ENCODE measurements around the gene KPNB1.

KPNB1 gene

DNA sequence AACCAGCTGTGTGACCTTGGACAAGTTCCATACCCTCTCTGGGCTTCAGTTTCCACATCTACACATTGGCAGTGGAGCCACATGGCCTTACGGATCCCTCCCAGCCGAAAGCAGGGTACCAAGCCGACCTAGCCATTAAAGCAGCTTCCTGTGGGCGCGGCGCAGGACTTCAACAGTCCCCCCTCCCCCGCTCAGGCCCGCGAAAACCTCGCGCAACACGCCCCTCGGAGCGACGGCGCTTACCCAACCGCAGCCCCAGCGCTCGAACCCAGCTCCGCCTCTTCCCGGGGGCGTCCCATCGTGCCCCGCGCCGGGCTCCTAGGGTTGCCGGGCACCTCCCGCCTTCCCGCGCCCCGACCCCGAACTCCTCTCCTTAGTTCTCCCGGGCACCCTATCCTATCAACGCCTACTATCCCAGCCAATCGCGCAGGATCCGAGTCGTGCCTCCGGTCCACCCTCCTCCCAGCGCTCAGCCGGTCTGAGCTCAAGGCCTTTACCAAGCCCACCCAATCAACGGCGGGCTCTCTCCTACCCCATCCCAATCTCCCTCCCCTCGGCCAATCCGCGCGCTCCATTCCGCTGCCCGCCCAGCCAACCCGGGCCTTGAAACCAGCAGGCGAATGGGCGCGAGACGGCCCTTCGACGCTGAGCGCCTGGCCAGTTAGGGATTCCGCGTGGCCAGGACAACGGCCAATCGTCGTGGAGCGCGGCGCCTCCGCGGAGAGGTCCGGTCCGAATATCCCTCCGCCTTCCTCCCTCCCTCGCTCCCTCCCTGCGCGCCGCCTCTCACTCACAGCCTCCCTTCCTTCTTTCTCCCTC is at the start of gene KPNB1:
Gene KPNB1, plus strand, starts transcription at position 767 of the 819 bp plus-strand sequence. CDS start 326 bp downstream, outside the sequence.
- DNase-seq, result peak; percentile 100

DNA sequence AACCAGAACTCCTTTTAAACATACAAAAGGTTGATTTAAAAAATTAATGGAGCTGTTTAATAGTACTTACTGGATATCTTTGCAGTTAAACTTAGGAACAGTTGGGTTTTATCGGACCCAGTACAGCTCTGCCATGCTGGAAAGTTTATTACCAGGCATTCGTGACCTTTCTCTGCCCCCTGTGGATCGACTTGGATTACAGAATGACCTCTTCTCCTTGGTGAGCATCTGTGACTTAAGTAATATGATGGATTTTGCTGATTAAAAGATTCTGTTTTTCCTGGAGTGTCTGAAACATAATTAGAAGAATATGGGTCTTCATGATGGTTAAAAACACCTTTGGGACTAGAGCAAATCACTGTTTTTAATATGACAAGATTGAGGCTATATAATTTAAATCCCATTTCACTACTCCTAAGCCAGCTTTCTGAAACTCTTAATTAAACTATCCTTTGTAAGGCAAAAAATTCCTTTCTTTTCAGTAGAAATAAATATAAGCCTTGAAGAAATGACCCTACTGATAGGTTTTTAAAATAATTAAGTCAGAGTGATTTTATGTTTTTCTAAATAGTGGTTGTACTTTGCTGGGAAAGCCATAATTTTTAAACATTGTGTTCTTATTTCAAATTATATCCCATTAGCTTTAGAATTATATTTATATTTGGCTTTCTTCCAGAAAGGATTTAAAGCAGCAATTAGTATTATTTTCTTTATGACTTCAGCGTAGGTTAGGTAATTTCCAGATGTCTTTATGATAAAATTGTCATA is 45.7 kb upstream of the KPNB1 start:
- DNase-seq, result no peak

DNA sequence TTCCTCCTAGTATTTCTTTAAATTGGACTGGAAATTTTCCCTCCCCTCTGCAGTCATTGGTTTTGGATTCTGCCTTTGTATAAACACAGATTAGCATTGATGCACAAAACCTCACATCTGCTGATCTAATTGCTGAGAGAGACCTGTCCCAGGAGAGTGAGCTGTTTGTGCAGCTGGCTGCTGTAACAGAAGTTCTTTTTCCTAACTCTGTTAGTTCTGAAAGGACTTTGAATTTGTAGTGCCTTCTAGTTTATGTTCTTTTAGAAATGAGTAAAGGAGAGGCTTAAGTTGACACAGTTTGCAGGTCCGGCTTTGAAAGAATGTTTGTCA is 45.2 kb upstream of the KPNB1 start:
- DNase-seq, result no peak

DNA sequence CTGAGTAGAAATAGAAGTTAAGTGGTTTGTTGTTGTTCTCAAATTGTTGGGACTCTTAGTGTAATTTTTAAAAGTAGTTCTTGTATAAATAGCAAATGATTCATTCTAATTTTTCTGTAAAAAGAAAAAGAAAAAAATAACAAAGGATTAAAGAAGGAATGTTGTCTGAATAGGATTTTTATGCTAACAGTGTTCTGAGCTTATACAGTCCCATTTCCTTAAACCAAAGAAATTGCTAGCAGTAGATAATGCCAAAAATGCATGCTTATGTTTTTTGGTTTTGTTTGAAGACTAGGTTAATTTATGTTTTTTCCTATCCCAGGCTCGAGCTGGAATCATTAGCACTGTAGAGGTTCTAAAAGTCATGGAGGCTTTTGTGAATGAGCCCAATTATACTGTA is 44.7 kb upstream of the KPNB1 start:
- no peak for DNase-seq

DNA sequence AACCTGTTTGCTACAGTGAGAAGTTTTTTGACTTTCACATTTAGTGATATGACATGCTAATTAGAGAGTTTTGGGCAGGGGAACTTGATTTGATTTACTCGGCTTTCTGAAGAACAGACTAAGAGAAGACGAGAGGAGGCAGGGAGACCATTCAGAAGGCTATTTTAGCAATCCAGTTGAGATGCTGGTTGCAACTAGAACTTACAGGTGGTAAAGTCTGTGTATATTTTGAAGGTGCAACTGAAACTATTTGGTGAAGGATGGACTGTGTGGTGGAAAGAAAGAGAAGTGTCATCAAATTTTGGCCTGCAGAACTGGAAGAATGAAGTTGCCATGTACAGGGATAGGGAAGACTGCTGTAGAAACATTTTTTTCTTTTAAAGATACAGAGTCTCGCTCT is 42.2 kb upstream of the KPNB1 start:
- no peak for DNase-seq

DNA sequence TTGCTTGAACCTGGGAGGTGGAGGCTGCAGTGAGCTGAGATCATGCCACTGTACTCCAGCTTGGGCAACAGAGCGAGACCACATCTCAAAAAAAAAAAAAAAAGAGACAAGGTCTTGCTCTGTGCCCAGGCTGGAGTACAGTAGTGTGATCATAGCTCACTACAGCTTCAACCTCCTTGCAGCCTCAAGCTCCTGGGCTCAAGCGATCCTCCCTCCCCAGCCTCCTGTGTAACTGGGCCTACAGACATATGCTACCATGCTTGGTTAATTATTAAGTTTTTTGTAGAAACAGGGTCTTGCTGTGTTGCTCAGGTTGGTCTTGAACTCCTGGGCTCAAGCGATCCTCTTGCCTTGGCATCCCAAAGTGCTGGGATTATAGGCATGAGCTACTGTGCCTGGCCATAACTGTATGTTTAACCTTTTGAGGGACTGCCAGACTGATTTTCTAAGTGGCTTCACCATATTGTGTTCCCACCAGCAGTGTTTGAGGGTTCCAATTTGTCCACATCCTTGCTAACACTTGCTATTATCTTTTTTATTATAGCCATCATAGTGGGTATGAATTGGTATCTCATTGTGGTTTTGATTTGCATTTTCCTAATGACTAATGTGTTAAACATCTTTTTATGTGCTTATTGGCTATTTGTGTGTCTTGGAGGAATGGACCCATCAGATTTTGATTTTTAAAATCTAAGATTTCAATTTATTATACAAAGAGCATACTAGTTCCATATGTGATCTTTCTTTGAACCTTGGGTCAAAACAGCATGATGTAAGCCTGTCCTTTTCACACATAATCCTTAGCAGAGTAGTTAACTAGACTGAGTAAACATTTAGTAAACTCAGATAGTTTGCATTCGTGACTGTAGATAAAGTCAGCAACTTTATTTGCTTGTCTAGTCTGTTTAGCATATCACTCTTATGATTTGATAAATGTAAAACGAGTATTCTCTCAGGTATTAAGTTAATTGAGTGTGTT is 38.1 kb upstream of the KPNB1 start:
- DNase-seq, result no peak

DNA sequence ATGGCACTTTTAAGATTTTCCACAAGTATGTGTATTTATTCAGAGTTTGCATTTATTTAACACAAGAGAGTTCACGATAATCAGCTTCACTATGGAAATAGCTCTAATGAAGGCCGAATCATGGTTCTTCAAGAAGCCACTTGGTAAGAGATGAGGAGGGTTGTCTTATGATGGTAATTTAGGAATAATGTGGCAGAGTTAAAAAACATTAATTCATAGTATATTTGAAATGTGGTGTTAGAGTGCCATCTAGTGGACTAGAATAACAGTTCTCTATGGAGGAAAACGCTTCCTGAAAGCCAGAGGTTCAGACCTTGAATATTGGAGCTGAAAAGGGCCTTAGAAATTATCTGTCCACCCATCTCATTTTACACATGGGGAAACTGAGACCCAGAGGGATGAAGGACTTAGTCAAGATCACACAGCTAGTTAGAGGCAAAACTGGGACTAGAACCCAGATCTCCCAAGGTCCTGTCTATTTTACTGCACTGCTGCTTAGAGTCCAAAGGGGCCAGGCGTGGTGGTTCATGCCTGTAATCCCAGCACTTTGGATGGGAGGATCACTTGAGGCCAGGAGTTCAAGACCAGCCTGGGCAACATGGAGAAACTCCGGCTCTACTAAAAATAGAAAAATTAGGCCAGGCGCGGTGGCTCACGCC is 33.8 kb upstream of the KPNB1 start:
- DNase-seq, result no peak

DNA sequence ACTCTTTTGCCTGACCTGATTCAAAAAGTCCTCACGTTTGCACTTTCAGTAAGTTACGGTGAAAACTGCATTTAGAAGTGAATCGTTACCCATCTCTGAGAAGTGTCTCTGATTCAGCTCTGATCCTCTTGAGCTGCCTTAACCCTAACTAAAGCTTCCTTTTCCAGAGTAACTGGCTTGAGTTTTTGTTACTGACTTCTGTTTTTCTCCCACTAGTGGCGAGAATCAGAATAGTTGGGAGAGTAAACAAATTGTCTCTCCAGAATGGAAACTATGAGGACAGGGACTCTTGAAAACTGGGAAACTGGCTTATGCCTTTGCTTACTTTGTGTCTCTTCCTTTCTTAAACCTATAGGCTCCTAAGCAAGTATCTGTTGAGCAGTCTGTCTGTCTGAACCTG is 31.3 kb upstream of the KPNB1 start:
- no peak for DNase-seq

DNA sequence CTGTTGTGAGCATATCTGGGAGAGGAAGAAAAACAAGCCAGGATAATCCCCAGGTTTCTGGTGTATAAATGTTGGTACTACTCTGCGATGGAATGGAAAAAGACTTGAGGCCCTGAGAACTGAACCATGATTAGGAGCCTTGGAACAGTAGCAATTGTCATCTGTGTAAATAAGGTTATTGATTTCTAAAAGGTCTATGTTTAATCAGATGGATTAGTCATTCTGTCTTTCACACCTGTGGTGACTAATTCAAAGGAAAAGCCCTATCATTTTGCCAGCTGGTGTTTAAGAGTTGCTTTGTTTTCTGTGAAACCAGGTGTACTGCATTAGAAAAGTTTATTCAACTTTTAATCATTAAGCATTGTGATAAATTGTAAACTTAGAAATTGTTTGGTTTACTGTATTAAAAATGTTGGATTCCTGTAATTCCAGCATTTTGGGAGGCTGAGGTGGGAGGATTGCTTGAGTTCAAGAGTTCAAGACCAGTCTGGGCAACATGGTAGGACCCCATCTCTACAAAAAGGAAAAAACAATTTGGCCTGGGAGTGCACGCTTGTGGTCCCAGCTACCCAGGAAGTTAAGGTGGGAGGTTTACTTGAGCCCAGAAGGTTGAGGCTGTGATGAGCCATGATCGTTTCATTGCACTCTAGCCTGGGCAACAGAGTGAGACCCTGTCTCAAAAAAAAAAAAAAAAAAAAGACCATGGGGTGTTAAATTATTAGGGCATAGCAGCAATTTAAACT is 29.0 kb upstream of the KPNB1 start:
- no peak for DNase-seq

DNA sequence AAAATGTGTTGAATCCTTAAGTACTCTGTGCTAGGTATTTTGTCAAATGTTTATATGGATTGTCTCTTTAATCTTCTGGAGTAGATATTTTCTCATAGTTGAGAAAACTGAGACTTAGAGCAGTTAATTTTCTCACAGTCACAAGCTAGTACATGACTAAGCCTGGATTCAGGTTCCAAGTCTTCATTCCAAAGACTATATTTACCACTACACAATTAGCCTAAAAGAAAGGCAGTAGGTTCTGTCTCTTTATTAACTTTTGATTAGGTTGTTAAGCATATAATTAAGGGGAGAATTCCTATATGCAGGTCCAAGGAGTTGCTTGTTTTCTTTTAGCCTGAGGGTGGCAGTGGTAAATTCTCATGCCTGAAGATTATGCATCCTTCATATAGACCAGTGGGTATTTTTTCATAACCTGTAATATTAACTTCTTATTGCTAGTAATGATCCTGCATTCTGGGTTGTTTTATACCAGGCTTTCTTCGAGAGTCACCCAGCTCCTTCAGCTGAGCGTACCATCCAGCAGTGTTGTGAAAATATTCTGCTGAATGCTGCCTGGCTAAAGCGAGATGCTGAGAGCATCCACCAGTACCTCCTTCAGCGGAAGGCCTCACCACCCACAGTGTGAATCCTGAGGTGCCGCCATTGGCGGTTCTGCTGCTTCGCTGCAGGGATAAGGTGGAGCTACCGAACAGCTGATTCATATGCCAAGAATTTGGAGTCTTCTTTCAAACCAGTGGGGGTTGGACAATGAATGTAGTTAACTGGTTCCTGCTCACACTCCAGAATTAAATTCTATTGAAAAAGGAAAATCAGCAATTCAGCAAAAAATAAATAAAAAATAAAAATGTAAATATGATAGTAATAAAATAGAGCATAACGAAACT is 28.2 kb upstream of the KPNB1 start:
- no peak for DNase-seq

DNA sequence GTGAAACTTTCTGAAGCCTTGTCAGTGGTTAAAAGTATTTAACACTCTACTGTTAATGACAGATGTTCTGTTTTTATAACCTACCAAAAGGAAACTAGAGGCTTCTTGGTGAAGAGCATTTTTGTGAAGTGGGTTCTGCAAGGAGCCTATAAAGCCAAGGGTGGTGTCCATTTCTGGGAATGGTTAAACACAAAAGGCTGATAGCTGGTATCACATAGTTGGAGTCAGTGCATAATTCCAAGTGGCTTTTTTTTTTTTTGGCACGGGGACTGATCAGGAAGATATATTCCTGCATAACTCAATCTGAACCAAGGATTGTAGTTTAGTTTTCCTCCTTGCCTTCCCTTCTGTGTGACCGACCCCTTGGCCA is 27.6 kb upstream of the KPNB1 start:
- DNase-seq, result no peak

DNA sequence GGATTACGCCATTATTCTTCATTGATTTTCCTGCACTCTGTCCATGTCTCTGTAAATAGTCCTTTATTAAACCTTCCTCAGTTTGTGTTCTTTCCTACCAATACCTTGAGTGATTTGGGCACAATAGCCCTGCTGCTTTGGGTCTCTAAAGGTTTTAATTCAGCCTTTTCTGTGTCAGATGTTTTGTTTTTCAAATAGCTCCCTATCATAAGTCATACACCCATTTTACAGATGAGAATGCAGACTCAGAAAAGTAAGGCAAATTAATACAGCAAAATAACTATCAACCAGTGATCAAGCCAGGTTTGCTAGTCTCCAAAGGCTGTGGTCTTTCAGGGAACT is 25.0 kb upstream of the KPNB1 start:
- no peak for DNase-seq

DNA sequence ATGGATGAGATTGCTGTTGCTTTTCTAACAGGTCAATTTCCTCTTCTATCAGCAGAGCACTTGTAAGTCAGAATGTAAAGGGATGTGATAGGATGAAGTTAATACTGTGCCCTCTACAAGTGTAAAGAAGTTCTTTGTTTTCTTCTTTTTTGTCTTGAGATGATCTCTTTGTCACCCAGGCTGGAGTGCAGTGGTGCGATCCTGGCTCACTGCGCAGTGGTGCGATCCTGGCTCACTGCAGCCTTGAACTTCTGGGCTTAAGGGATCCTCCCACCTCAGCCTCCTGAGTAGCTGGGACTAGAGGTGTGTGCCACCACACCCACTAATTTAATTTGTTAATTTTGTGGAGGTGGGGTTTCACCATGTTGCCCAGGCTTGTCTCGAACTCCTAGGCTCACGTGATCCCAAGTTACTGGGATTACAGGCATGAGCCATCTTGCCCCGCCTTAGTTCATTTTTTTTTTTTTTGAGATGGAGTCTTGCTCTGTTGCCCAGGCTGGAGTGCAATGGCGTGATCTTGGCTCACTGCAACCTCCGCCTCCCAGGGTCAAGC is 21.6 kb upstream of the KPNB1 start:
- no peak for DNase-seq

DNA sequence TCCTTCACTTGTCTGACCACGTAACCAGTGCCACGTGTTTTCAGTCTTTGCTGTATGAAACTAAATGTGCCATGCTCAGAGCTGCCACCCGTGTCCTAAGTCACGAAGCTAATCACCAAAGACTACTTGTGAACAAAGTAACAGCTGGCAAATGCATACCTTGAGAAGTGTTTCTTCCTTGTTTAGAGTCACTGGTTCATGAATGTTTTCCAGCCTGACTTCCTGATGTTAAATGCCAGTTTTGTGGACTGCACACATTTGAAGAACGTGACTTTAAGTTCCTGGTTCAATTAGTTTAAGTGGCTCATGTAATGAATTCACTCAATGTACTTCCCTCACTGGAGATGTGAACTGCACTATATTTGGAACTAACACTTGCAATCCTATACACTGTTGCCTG is 19.9 kb upstream of the KPNB1 start:
- no peak for DNase-seq

DNA sequence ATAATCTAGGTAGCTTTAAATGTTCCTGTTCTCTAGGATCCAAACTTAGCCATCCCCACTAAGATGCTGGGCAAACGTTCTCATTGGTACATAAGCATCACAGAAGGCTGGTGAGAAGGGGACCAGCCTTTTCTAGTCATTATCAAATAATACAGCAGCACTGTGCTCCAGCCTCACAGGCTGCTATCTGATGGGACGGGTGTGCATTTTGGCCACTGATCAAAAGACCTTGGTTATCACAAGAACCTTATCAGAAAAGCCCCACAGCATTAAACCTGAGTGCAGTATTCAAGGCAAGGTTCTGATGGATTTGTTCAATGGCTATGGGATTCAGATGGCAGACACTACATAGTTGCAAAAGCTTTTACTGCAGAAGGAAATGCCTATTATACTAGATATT is 19.1 kb upstream of the KPNB1 start:
- no peak for DNase-seq

DNA sequence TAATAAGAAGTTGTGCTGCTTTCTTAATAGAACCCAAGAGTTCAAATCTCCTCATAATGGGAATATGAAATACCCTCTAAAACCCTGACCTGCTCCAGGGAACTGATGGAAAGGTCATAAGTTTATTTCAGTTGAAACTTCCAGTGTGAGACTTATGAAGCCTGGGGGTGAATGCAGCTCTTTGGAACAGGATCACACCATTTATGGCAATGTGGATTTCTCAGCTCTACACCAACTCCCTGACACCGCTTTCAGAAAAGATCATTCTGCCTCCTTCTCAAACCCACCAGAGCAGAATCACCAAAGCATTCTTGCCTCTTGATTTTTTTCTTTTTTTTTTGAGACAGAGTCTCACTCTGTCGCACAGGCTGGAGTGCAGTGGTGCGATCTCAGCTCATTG is 16.7 kb upstream of the KPNB1 start:
- DNase-seq, result no peak

DNA sequence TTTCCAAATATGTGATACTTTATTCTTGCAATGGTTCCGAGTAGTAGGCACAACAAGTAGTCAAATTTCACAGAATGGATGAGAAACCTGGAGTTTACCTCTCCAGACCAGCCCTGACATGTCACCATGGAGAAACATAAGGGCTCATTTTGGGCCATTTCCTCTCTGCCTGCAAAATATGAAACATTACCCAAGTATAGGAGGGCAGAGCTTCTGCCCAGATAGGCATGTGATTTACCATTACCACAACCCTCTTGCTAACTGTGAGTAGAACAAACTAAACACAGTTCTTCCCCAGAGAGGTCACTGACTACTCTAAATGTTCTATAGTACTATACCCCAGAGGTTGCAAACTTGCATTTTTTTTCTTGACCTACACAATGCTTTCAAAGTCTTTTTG is 15.7 kb upstream of the KPNB1 start:
- no peak for DNase-seq

DNA sequence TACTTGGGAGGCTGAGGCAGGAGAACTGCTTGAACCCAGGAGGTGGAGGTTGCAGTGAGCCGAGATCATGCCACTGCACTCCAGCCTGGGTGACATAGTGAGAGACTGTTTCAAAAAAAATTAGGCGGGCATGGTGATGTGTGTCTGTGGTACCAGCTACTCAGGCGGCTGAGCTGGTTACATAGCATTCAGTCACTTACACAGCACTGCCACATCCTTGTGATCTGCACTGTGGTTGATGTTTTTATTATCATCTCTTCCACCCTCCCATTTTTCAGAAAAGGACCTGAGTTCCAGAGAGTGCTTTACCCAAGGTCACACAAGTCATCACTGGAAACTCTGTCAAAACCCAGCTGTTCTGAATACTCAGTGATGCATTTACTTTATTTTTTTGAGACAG is 14.8 kb upstream of the KPNB1 start:
- no peak for DNase-seq

DNA sequence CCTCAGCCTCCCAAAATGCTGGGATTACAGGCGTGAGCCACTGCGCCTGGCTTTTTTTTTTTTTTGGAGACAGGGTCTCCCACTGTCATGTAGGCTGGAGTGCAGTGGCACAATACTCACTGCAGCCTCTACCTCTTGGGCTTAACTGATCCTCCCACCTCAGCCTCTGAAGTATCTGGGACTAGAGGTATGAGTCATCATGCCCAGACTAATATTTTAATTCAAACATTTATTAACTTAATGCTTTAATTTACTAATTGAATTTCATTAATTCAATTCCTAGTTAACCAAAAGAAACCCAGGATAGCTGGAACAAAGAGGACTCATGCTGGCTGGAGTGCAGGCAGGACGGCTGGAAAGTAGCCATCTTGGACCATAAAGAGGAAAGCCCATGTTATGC is 14.0 kb upstream of the KPNB1 start:
- no peak for DNase-seq

DNA sequence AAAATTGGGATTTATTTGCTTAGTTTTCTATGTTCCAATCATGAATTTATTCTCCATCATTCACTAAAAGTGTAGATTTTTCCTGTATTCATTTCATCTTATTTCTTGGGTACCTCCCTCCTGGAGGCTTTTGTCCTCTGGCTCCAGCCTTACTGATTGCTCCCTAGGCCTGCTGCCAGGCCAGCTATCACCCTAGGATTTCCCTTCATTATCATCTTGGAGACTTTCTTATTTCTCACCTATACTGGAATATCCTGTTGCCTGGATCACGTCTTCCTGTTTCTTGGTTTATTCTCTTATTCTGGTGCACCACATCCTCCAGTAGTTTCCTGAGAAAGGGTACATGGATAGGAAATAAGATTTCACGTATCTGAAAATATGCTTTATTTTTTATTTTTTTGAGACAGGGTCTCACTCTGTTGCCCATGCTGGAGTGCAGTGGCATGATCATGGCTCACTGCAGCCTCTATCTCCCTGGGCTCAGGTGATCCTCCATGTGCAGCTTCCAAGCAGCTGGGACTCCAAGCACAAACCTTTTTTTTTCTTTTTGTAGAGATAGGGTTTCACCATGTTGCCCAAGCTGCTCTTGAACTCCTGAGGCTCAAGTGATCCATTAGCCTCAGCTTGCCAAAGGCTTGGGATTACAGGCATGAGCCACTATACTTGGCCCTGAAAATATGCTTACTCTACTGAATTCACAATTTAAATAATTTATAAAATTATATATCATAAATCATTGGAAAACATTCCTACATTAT is 13.3 kb upstream of the KPNB1 start:
- no peak for DNase-seq
